Cardiac septum (tissue), 1 donor: ENCODE results near the gene RRBP1. TPM values are rescaled to one million over a fixed set of nuclear protein-coding genes. Genes with fewer than 3 reads are reported as not detected.

Experiments used
- DNase-seq: peaks from one replicate; pipeline ENCODE4 v3.0.0-alpha.2; 2020; ENCODE audit warnings: low spot score
- intact Hi-C: fragments of 100-400 bp; cut with DNase I; formaldehyde crosslinking; loops from one replicate; pipeline ENCODE4 v1.14.0; 2022
- total RNA-seq: library from RNA; stranded (reverse); fragmentation: NEBNext Ultra II Directional; extraction: Animal tissue kit (Norgen Biotek cat#: 25700); gene quantifications from one replicate; pipeline ENCODE4 v1.2.1, GENCODE V29; 2021
- donor health status: DM: no; HTN: no; CAD: no.

Gene RRBP1
- total RNA-seq, 1 donor from 2014 or later, result 46.7 TPM

DNA sequence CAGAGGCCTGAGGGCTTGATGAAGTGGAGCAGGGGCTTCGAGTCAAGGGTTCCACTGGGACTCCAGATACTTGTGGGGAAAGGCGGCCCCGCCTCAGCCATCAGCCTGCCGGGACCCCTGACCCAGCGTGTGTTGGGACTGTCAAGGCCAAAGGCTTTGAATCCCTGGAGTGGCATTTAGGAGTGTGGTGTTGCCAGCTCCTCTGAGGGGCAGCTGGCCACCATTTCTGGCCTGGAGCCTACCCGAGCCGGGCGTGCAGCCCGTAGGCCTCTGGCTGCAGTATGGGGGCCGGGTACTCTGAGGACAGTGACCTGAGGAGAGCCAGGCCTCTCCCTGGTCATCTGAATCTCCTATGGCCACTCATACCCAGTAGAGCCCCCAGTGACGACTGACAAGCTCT is 40.0 kb downstream of the RRBP1 start:
- intact Hi-C loops, result no loop called here
- DNase-seq, result no peak

DNA sequence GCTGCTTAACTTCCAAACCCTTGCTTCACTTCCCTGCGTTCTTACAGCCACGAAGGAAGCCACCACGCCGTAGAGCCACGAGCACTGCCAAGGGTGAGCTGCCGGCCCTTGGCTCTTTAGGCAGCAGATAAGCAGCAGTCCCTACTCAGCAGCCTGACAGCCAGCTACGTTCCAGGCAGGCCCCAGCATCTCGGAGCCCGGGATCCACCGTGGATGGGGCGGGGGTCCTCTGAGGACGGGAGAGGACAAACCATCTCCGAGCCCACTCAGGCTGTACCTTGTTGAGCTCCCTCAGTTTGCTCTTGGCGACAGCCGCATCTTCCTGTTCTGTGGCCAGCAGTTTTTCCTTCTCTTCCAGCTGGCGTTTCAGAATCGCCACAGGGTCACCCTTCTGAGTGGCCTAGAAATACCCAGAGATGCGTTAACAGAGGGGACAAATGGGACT is 40.5 kb downstream of the RRBP1 start:
- intact Hi-C loops, result no loop called here
- DNase-seq, result no peak

DNA sequence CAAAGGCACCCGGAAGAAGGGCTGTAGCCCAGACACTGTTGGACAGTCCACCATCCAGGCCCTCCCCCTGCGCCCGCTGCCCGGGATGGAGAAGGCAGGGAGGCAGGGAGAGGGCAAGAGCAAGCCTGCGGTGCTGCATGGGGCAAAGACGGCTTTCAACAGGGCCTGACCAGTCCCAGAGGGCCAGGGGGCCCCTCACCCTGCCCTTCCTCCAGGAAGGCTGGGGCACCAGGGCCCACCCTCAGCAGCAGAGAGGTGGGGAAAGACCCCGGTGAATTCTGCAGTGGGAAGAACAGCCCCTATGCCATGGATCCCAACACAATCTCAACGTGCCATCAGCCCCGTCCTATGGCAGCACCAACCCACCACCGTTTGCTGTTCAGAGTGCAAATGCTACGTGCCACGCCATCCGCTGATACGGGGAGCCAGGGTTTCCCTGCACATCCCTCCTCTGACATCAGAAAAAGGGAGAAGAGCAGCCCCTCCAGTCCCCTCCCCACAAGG is 41.1 kb downstream of the RRBP1 start:
- no peak for DNase-seq
- intact Hi-C loops, result no loop called here

DNA sequence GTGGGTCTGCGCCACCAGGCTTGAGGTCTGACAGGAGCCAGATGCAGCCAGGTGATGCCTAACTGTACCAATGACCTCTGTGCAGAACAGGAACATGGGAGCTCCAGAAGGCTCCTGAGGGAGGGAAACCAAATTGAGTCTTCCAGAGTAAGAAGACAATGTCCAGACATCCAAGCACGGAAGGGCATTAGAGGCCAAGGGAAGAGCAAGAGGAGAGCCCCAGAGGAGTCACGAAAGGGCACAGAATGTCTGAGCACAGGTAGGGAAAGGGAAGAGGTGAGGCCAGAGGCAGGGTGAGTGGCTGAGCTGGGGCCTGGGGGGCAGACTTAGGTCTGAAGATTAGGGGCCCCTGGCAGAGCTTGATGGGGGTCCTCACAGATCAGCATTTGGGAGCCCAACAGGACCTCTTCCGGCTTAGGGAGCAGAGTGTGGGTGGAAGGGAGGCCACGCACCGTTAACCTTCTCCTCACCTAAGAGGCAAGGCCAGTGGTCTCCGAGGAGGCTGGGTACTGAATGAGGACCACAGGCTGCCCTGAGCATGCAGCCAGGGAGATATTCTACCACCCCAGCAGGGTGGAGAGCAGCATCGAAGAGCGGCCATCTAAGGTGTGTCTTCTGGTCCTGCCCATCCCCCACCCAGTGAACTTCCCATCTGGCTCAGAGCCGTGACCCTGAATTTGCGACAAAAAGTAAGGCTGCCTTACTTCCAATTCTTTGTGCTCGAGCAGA is 41.7 kb downstream of the RRBP1 start:
- intact Hi-C loops, result no loop called here

DNA sequence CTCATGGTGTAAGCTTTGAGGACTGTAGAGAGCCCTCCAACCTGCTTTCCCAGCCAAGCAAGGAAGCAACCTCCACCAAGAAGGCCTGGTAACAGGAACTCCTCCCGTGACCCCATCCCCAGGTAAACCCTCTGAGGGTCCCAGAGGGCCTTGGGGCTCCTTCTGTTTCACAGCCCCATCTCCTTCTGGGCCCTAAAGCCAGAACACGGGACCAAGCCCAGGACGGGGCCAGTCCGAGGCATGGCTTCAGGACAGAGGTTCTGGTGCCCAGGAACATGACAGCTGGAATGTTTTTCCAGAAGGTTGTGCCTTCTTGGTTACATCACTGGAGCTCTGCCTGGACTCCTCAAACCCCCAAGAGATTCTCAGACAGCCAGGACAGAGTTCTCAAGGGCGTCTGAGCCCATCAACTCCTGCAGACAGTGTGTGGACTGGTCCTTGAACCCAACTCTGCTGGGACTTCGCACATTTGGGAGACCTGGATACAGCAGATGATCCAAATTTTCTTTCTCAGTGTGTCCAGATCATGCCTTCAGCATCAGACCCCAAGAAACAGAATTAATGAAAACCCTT is 43.1 kb downstream of the RRBP1 start:
- no peak for DNase-seq
- intact Hi-C loops, result no loop called here

More for the DNA sequence above, 41.7 kb downstream of the RRBP1 start:
- DNase-seq, result no peak

DNA sequence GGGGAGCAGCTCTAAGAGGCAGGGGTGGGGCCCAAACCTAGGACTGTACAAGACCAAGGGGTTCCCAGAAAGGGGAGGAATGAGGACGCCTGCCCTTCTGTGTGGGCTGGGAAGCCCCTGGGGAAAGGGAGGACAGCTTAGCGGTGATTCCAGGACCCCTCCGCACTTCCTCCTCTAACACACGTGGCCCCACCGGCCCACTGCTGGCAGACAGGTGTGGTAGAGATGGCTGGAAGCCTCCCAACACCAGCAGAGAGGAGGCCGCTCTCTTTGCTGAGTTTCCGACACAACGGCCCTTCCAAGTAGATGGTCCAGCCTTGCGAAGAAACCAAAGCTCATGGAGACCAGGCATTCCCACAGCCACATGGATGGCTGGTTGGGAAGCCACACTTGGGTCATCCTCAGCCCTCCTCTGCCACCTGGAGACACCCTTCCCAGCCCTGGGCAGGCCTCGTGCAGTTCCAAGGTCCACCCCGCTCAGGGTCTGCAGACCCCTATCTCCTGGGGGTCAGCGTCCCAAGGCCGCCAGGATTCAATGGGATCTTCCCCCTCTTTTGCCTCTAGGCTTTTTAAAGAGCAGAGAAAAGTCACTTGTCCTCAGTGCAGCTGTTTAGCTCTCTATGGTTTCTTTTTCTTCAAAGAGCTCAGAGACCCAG is 43.9 kb downstream of the RRBP1 start:
- intact Hi-C loops, result no loop called here
- no peak for DNase-seq

DNA sequence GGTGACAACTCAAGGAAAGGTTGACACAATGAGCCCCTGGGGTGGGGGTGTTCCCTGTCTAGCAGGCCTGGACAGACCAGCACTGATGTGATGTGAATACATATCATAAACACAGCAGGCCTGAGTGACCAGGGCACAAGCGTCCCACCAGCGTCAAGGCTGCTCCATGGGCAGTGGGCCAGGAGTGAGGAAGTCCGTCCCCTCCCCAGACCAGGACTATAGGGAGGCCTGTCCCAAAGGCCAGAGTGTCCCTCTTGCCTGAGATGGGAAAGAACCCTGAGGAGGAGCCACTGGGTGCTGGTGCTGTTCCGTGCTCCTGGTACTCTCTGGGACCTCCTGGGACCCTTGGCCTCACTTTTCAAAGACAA is 44.6 kb downstream of the RRBP1 start:
- intact Hi-C loops, result no loop called here
- DNase-seq, result no peak

DNA sequence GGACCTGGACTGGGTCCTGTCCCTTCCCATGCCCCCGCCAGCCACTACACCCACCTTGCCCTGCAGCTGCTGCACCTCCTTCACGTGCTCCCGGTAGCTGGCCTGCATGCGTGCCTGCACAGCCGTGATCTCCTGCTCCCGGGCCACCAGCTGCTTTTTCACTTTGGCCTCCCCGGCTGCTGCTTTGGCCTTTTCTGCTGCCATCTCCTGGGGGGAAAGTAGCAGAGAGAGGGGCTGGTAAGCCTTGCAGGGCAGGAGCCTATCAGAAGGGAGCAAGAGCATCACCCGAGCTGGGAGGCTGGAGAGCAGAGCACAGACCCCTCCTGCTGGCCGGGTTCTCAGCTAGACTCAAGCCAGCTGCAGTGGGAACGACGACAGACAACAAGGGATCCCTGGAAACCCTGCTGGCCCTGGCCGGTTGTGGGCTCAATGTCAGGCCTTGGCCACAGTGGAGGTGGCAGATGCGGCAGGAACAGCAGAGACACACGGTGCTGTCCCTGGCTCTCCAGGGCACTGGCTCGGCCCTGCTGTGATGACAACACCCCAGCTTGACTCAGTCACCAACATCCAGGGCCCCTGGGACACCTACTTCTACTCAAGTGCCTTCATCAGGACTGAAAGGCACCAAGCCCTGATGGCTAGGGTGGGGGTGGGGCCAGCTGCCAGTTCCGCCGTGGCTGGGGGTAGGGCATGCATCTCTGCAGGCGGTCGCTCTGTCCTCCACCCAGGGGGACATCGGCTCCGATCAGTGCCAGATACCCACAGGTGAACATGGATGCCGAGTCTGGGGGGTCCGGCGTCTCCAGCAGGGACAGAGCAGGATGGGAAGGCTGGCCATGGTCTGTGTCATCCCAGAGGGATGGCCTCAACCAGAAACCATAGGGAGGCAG is 45.3 kb downstream of the RRBP1 start:
- no peak for DNase-seq
- intact Hi-C loops, result no loop called here

DNA sequence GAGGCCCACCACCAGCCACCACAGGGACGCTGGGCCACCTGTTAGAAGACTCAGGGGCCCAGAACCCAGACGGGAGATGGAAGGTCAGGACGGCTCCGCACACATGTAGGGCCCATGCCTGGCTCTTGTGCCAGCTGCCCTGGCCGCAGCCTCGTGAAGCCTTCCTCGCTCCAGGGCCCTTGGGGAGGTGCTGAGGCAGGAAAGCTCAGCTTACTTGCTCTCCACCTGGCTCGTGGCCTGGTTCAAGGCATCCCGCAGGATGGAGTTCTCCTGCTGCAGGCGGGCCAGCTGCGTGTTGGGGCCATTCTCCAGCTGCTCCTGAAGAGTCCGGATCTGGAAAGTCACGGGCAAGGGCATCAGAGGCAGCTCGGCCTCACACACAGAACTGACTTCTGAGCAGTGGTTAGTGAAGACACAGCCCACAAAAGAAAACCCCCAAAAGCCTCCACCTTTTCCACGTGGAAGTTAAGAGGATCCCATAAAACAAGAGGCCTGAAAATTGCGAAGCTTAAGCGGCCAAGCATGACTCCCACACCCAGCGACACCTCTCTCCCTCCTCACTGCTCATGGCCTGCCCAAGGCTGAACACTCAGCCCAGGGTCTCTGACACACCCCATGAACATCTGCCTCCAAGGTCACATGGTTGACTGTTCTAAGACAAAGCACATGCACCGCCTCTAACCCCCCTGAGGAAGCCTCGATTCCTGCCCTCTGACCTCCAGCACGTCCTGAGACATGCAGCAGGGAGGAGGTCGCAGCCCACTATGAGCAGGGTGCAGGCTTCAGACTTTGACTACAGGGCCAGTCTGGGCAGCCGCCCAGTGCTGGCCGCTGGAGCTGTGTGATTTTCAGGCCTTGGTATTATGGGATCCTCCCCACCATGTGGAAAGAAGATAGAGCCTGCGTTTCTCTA is 46.5 kb downstream of the RRBP1 start:
- intact Hi-C loops, result no loop called here
- DNase-seq, result no peak

DNA sequence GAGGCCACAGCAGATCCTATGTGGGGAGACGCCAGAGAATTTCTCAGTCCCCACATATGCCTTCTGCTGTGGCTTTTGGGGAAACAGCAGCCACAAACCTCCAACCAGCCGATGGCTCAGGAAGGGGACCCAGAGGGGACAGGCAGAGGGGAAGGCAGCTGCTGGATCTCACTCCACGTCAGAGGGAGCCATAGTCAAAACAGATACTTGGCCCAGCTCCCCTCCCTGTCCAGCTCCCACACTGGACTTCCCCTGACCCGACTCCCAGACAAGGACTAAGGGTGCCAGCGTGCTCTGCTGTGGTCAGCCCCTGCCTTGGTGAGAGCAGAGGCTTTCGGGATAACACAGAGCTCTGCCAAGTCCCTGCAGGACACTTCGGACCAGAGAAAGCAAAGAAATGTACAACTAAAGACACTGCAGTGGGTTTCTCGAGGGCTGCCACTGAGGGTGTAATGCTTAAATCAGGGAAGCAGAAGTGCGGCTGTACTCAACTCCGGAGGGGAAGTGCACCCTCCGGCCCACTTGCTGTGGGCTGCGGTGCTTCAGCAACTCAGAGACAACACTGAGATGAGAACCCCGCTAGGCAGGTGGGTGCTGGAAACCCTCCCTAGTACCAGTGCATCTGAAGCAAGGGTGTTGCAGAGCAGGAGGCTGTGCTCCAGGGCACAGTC is 47.2 kb downstream of the RRBP1 start:
- no peak for DNase-seq
- intact Hi-C loops, result no loop called here

DNA sequence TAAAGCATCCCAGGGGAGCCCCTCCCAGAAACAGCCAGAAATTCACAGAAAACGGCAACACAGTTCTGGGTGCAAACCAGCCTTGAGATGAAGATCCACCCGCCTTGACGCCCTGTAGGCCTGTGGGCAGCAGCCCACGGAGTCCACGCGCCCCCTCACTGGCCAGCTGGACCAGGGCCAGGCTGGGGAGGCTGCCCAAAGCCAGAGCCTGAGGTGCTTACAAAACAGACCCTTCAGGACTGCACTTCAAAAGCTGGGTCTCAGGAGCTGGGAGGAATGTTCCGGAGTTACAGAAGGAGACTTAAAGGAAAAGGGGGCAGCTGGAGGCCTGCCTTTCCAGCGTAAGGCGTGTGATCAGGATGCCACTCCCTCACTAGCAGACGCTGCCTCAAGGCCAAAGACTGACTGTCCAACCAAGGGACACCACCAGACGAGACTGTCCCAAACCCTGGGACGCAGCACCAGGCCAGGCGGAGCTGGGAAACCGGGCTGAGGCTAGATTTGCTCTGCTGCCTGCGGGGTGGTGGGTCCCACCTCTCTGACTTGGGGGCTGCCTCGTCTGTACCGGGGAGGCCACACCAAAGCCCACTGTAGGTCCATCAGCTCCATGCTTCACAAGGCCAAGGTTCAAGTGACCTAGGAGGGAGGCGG is 48.1 kb downstream of the RRBP1 start:
- no peak for DNase-seq
- intact Hi-C loops, result no loop called here

DNA sequence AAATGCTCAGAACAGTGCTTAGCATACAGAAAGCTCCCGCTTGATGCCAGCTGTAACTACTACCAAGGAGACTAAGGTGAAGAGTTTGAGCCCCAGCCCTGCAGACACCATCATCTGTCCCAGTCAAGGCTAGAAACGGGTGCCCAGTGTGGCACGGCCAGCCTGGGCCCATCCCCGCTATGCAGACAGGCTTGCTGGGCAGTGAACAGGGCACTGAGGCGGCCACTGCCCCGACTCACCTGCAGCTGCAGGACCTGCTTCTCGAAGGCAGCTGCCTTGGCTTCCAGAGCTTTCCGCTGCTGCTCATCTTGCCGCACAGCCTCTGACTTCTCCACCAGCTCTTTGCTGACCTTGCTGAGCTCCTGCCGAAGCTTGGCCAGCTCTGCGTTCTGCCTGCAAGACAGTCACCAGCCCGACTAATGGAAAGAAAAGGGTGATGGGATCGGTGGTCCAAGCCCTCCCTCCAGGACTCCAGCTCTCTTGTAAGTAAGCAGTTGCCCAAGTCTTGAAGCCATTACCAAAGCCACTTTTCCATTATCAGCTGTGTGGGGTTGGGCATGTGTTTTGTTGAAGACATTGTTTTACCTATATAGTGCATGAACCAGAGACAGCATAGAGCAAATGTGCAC is 48.7 kb downstream of the RRBP1 start:
- intact Hi-C loops, result no loop called here
- DNase-seq, result no peak

DNA sequence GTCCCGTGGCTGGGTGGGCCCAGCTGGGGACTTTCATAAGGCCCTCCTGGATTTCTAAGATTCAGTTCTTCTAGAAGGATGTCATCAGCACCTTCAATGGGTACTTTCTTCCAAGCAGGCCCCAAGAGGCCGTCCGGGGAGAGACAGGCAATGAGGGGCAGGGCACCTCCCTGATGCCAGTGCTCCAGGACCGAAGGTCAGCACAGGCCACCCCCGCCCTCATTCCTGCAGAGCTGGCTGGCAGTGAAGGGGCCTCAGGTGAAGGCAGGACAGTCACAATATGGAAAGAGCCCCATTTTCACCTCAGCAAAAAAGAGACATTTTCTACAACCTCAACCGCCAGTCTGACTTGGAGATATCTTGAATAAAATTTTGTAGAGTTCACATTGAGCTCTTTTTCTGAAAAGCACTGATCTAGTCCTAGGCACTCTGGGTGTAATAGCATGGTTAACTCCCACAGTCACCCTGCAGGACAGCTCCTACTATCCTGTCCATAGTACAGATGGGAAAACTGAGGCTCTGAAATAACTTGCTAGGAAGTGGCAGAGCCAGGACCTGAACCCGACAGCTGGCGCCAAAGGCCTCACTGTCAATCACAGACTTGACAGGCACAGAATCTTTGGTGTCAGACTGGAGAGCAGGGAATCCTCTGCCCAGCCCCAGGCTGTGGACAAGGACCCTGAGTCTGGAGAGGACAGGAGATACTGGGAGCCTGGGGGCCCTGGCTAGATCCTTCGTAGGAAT is 50.3 kb downstream of the RRBP1 start:
- intact Hi-C loops, result no loop called here
- no peak for DNase-seq

DNA sequence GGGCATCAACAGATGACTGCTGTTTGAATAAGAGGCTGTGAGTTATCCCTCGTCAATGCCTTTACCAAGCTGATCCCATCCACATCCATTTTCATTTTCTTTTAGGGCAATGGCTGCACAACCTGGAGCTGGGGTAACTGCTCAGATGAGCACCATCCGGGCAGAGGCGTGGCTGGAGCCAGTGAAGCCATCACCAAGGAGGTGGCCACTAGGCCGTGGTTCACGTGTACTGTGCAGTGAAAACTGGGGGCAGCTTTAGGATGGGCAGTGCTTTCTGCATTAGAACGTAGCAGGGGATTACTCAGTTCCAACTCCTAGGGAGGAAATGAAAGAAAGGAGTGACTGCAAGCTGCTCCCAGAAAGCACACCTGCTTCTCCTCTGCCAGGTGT is 51.2 kb downstream of the RRBP1 start:
- intact Hi-C loops, result no loop called here
- DNase-seq, result no peak

DNA sequence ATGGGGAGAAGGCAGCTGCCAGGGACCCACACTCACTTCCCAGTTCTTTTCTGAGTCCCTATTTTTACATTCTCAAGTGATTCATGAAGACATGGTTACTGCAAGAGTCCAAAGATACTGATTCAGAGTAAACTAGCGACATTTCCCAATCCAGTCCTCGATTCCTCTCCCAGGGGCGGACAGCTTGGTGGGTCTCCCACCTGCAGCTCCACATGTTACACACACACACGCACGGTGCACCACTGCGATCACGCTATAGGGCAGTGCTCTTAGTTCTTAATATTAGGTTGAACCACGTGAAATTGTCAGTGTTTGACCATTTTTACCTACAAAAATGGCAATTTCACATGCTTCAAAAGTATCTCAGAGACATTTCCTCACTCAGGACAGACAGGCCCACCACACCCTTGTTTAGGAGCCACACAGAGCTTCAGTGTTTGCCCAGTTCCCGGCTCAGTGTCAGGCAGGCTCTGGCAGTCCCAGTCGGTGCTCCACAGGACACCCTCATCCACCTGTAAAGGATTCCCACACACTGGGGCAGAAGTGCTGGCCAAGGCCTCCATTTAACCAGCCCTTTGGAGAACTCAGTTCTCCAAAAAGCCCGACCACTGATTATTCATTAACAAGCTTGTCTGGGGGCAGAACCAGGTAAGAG is 51.8 kb downstream of the RRBP1 start:
- DNase-seq, result no peak
- intact Hi-C loops, result no loop called here

DNA sequence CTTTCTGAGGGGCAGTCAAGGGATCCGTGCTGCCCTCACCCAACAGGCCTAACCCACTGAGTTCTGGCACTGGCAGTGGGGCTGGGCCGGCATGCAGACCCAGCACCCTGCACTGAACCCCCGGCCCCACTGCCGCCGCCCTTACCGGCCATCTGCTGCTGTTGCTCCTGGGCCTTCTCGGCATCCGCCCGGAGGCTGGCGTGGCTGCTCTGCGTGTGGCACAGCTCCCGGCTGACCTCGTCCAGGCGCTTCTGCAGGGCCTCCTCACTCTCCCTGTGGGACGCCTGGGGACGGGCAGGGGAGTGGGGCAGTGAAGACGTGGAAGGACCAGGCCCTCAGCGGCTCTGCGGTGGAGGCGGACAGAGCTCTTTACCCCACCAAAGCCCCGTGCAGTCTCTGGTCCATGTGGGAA is 52.4 kb downstream of the RRBP1 start:
- no peak for DNase-seq
- intact Hi-C loops, result no loop called here
